ENCODE results near the gene ERAS. TPM values are rescaled to one million over a fixed set of nuclear protein-coding genes. Genes with fewer than 3 reads are reported as not detected.
A peak's percentile ranks its signal among the peaks of the same experiment; 100 is the strongest.

Gene ERAS
- total and polyA plus RNA-seq, 4 donors: not detected

DNA sequence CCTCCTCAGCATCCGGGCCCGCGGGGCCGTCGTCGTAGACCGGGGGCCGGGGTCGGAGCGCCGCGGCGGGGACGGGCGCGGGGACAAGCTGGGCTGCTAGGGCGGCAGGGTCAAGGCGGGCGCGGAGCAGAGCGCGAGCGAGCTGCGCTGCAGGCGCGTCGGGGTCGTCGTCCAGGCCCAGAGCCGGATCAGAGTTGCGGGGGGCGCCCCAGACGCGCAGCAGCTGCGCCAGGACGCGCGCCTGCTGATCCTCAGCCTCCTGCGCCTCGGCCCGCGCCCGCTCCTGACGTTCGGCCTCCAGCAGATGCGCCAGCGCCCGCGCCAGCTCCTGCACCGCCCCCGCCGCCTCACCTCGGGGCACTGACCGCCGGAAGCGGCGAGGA lies 5.6 kb downstream of the ERAS start:
- peaks cover 0 to 2% (median 0%) of the 10 kb centered on the region in 4 donors for H3K9me3 ChIP-seq (ENCODE audit: control insufficient read depth in 4 of 4, low read length in 3 of 4)
- no peak for TF ChIP-seq RAD21 (IDR thresholded peaks at IDR 0.05)
- TF ChIP-seq FOXA2 (IDR thresholded peaks at IDR 0.05): no peak
- no peaks in the 10 kb centered on the region for H3K36me3 ChIP-seq (ENCODE audit: control insufficient read depth in 4 of 4, insufficient read depth in 3 of 4, low read depth in 1 of 4, low read length in 3 of 4)
- H3K9ac ChIP-seq (ENCODE audit: low read depth in 1 of 2, low read length in 2 of 2): no peak overlapping the region
- DNase-seq (ENCODE audit: low spot score): no peak
- H3K27me3 ChIP-seq (ENCODE audit: control insufficient read depth in 4 of 4, insufficient read depth in 4 of 4, low read length in 3 of 4): no peaks in the 10 kb centered on the region
- H3K4me1 ChIP-seq (ENCODE audit: control insufficient read depth in 4 of 4, insufficient read depth in 4 of 4, low read length in 3 of 4): no peaks in the 10 kb centered on the region
- H3K27ac ChIP-seq (ENCODE audit: low read depth in 1 of 2, low read length in 2 of 2): no peak overlapping the region
- WGBS: 5% methylated on average over 57 of the region's 57 CpGs
- peak overlapping the region in 1 of 3 donors; percentile 14 for H3K4me3 ChIP-seq (ENCODE audit: low read depth in 1 of 3, low read length in 3 of 3)

DNA sequence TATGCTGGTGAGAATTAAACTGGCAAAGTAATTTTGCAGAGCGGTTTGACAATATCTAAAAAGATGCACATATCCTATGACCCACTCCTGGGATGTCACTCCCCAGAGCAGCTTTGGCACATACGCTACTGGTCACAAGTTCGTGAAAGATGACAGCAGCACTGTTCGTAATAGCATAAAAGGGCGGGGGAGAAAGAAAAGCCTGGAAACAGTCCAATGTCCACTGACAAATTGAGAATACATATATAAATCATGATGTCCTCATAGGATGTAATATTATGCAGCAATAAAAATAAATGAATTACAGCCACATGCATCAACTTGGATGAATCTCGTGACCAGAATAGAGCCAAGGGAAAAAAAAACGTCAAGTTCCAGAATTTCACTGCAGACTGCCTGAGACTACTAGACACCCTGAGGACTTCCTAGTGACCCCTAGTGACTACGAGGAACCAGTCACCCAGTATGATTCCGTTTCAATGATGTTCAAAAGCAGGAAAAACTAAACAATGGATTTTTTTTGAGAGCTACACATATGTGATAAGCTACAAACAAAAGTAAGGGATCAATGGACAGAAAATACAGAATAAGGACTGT lies 7.3 kb downstream of the ERAS start:
- no peaks in the 10 kb centered on the region for H3K4me1 ChIP-seq (ENCODE audit: control insufficient read depth in 4 of 4, insufficient read depth in 4 of 4, low read length in 3 of 4)
- no peak for TF ChIP-seq JUND (IDR thresholded peaks at IDR 0.05)
- TF ChIP-seq FOXA2 (IDR thresholded peaks at IDR 0.05): no peak
- TF ChIP-seq, protein P1, sequence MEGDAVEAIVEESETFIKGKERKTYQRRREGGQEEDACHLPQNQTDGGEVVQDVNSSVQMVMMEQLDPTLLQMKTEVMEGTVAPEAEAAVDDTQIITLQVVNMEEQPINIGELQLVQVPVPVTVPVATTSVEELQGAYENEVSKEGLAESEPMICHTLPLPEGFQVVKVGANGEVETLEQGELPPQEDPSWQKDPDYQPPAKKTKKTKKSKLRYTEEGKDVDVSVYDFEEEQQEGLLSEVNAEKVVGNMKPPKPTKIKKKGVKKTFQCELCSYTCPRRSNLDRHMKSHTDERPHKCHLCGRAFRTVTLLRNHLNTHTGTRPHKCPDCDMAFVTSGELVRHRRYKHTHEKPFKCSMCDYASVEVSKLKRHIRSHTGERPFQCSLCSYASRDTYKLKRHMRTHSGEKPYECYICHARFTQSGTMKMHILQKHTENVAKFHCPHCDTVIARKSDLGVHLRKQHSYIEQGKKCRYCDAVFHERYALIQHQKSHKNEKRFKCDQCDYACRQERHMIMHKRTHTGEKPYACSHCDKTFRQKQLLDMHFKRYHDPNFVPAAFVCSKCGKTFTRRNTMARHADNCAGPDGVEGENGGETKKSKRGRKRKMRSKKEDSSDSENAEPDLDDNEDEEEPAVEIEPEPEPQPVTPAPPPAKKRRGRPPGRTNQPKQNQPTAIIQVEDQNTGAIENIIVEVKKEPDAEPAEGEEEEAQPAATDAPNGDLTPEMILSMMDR (IDR thresholded peaks at IDR 0.05; ENCODE audit: low read depth, low read length, missing input control): no peak
- no peak for TF ChIP-seq HNF4A (conservative IDR thresholded peaks at IDR 0.05)
- TF ChIP-seq, protein P2, sequence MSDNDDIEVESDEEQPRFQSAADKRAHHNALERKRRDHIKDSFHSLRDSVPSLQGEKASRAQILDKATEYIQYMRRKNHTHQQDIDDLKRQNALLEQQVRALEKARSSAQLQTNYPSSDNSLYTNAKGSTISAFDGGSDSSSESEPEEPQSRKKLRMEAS (IDR thresholded peaks at IDR 0.05): no peak
- no peak for TF ChIP-seq GABPA (IDR thresholded peaks at IDR 0.05 in 1 of 2, conservative IDR thresholded peaks at IDR 0.05 in 1 of 2)
- TF ChIP-seq FOXA1 (IDR thresholded peaks at IDR 0.05): no peak
- TF ChIP-seq, protein P3, sequence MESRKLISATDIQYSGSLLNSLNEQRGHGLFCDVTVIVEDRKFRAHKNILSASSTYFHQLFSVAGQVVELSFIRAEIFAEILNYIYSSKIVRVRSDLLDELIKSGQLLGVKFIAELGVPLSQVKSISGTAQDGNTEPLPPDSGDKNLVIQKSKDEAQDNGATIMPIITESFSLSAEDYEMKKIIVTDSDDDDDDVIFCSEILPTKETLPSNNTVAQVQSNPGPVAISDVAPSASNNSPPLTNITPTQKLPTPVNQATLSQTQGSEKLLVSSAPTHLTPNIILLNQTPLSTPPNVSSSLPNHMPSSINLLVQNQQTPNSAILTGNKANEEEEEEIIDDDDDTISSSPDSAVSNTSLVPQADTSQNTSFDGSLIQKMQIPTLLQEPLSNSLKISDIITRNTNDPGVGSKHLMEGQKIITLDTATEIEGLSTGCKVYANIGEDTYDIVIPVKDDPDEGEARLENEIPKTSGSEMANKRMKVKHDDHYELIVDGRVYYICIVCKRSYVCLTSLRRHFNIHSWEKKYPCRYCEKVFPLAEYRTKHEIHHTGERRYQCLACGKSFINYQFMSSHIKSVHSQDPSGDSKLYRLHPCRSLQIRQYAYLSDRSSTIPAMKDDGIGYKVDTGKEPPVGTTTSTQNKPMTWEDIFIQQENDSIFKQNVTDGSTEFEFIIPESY (IDR thresholded peaks at IDR 0.05): no peak
- no peak for TF ChIP-seq HNF4G (IDR thresholded peaks at IDR 0.05)
- no peak for TF ChIP-seq RAD21 (IDR thresholded peaks at IDR 0.05)
- TF ChIP-seq RXRA (IDR thresholded peaks at IDR 0.05): no peak
- TF ChIP-seq, protein P4, sequence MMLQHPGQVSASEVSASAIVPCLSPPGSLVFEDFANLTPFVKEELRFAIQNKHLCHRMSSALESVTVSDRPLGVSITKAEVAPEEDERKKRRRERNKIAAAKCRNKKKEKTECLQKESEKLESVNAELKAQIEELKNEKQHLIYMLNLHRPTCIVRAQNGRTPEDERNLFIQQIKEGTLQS (IDR thresholded peaks at IDR 0.05): no peak
- TF ChIP-seq TAF1 (conservative IDR thresholded peaks at IDR 0.05): no peak
- no peak for TF ChIP-seq SP1 (IDR thresholded peaks at IDR 0.05)
- no peak for TF ChIP-seq NR2F2 (IDR thresholded peaks at IDR 0.05)
- no peak for TF ChIP-seq EGR1 (IDR thresholded peaks at IDR 0.05; ENCODE audit: low read depth in 2 of 2)
- no peak for TF ChIP-seq YY1 (IDR thresholded peaks at IDR 0.05)
- no peak overlapping the region for H3K4me3 ChIP-seq (ENCODE audit: low read depth in 1 of 3, low read length in 3 of 3)
- no peaks in the 10 kb centered on the region for H3K27me3 ChIP-seq (ENCODE audit: control insufficient read depth in 4 of 4, insufficient read depth in 4 of 4, low read length in 3 of 4)
- DNase-seq (ENCODE audit: low spot score): no peak
- WGBS: 42% methylated on average over 9 of the region's 9 CpGs
- H3K9ac ChIP-seq (ENCODE audit: low read depth in 1 of 2, low read length in 2 of 2): no peak overlapping the region
- no peaks in the 10 kb centered on the region for H3K36me3 ChIP-seq (ENCODE audit: control insufficient read depth in 4 of 4, insufficient read depth in 3 of 4, low read depth in 1 of 4, low read length in 3 of 4)
- H3K9me3 ChIP-seq (ENCODE audit: control insufficient read depth in 4 of 4, low read length in 3 of 4): no peaks in the 10 kb centered on the region
- H3K27ac ChIP-seq (ENCODE audit: low read depth in 1 of 2, low read length in 2 of 2): no peak overlapping the region

Data from liver (tissue), 9 donors.